Kidney (tissue), 14 donors: ENCODE measurements around the gene PXT1. TPM values are rescaled to one million over a fixed set of nuclear protein-coding genes. Genes with fewer than 3 reads are reported as not detected.

ENCODE experiments used
- DNase-seq, 5 donors: peaks; one replicate each; pipeline ENCODE4 v3.0.0-alpha.2; 2013 to 2020
- FAIRE-seq: peaks from 2 replicates; lab custom pipeline; 2012; peaks lifted over from hg19 to GRCh38; lab: Jason Lieb, UNC
- H3K27ac ChIP-seq, 2 donors: one replicate each; pipeline ENCODE4 v1.7.0; 2013; ENCODE audit warnings: low read depth in 2 of 2, low read length in 2 of 2, inconsistent platforms in 1 of 2
- H3K27me3 ChIP-seq: one replicate; pipeline ENCODE4 v1.7.1; 2013; ENCODE audit warnings: low read length, inconsistent platforms; ENCODE audit not compliant: control insufficient read depth, insufficient read depth
- H3K36me3 ChIP-seq, 3 donors: one replicate each; pipeline versions ENCODE4 v1.7.0 to v1.7.1; 2013; ENCODE audit warnings: low read length in 3 of 3, control low read depth in 1 of 3, inconsistent platforms in 1 of 3; ENCODE audit not compliant: insufficient read depth in 3 of 3, control insufficient read depth in 2 of 3
- H3K4me1 ChIP-seq, 3 donors: one replicate each; pipeline versions ENCODE4 v1.7.0 to v1.7.1; 2013; ENCODE audit warnings: low read length in 3 of 3, inconsistent platforms in 1 of 3, low read depth in 1 of 3; ENCODE audit not compliant: control insufficient read depth in 2 of 3, insufficient read depth in 2 of 3
- H3K4me3 ChIP-seq, 3 donors: one replicate each; pipeline versions ENCODE4 v1.7.0 to v1.8.1; 2013; ENCODE audit warnings: low read length in 3 of 3, control low read depth in 1 of 3, inconsistent platforms in 1 of 3
- H3K9ac ChIP-seq, 3 donors: one replicate each; pipeline versions ENCODE4 v1.7.0 to v1.7.1; 2013; ENCODE audit warnings: low read length in 3 of 3, control low read depth in 1 of 3, inconsistent platforms in 1 of 3
- H3K9me3 ChIP-seq, 3 donors: one replicate each; pipeline versions ENCODE4 v1.7.0 to v1.7.1; 2013; ENCODE audit warnings: low read length in 3 of 3, control low read depth in 1 of 3, inconsistent platforms in 1 of 3; ENCODE audit not compliant: control insufficient read depth in 2 of 3, insufficient read depth in 1 of 3
- CTCF ChIP-seq: IDR thresholded peaks from 3 replicates; pipeline ENCODE4 v1.5.1; 2012; ENCODE audit warnings: mild to moderate bottlenecking, moderate library complexity, borderline replicate concordance; ENCODE audit not compliant: insufficient read depth; ENCODE audit errors: extremely low read depth
- intact Hi-C: fragments of 100-400 bp; cut with DNase I; formaldehyde crosslinking; loops from one replicate; pipeline ENCODE4 v1.11.1; 2022
- polyA plus RNA-seq: library from polyadenylated mRNA; stranded (reverse); fragments of 350-450 nt; fragmentation: Illumina TruSeq; extraction: RNeasy Lipid Tissue Mini Kit (QIAGEN cat#74804); gene quantifications from one replicate; pipeline ENCODE4 v1.2.3, GENCODE V29; 2014; ENCODE audit warnings: low read depth, low replicate concordance; ENCODE audit not compliant: insufficient read depth
- total RNA-seq: library from RNA; stranded (reverse); fragmentation: NEBNext Ultra II Directional; extraction: Animal tissue kit (Norgen Biotek cat#: 25700); gene quantifications from one replicate; pipeline ENCODE4 v1.2.1, GENCODE V29; 2021
- donor health status: control.
- donor health status: control.
- donor health status: control.
- donor health status: control.
- donor health status: control.
- donor health status: DM: yes; HTN: yes; CAD: no.
- donor health status: Normal renal cell carcinoma (clear cell type).

Gene PXT1
- total and polyA plus RNA-seq, 2 donors from 2014 or later = 0.13 TPM; not detected in 1

GRCh38 chr6:36387440-36388303, 55.0 kb downstream of the PXT1 start, which contains the start of gene ETV7:
TSS of gene ETV7 (minus strand) at chr6:36387669. CDS start at chr6:36387541, 128 bp downstream.
- DNase-seq = peak in 3 of 5 donors; percentile 32 to 58 (median 57)
- no peak for TF ChIP-seq CTCF
- Histone ChIP-seq H3K36me3 (no peaks in the 10 kb centered on the region), H3K9ac (peak within 1 kb of the TSS; percentile 38 to 77 (median 42)), H3K4me1 (peaks cover 0 to 10% (median 0%) of the 10 kb centered on the region in 3 donors), H3K27me3 (peaks cover 15% of the 10 kb centered on the region), H3K4me3 (peak within 1 kb of the TSS; percentile 38 to 83 (median 82)), H3K9me3 (no peaks in the 10 kb centered on the region), H3K27ac (peak within 1 kb of the TSS in 1 of 2 donors; percentile 13)
- FAIRE-seq = no peak
- intact Hi-C loops = no loop called here

GRCh38 chr6:36386495-36387439, 55.9 kb downstream of the PXT1 start:
- H3K9me3 ChIP-seq = no peaks in the 10 kb centered on the region
- FAIRE-seq (no peak), DNase-seq (peak in 3 of 5 donors; percentile 28 to 59 (median 54))
- H3K36me3 ChIP-seq = no peaks in the 10 kb centered on the region
- intact Hi-C loops = no loop called here
- H3K27me3 ChIP-seq = peaks cover 15% of the 10 kb centered on the region
- peak overlapping the region; percentile 38 to 83 (median 82) for H3K4me3 ChIP-seq
- TF ChIP-seq CTCF = no peak
- peak overlapping the region; percentile 38 to 77 (median 42) for H3K9ac ChIP-seq
- H3K4me1 ChIP-seq = peaks cover 0 to 10% (median 0%) of the 10 kb centered on the region in 3 donors
- H3K27ac ChIP-seq = no peak overlapping the region

- H3K27me3 ChIP-seq = peaks cover 15% of the 10 kb centered on the region
- TF ChIP-seq CTCF = no peak
- H3K4me3 ChIP-seq = no peak overlapping the region
- no peak for DNase-seq
- H3K9me3 ChIP-seq = no peaks in the 10 kb centered on the region
- H3K4me1 ChIP-seq = peaks cover 0 to 10% (median 0%) of the 10 kb centered on the region in 3 donors
- intact Hi-C loops = no loop called here
- no peak for FAIRE-seq
- no peak overlapping the region for H3K9ac ChIP-seq
- H3K27ac ChIP-seq = no peak overlapping the region
- no peaks in the 10 kb centered on the region for H3K36me3 ChIP-seq
These were observed 58.6 kb downstream of the PXT1 start for GRCh38 chr6:36384095-36384494.
